ENCODE measurements around the gene SQOR.

The SQOR gene

GRCh38 chr15:45714590-45715488 lies 80.0 kb downstream of the SQOR start:
- peak; percentile 11 for DNase-seq

GRCh38 chr15:45715528-45715927 lies 80.7 kb downstream of the SQOR start:
- peak; percentile 3 for DNase-seq

- DNase-seq: no peak
These were observed 84.7 kb downstream of the SQOR start for GRCh38 chr15:45719490-45719889.

- no peak for DNase-seq
These were observed 85.4 kb downstream of the SQOR start for GRCh38 chr15:45720183-45720582.

- DNase-seq: no peak
These were observed 93.8 kb downstream of the SQOR start for GRCh38 chr15:45728641-45729040.

- no peak for DNase-seq
These were observed 94.3 kb downstream of the SQOR start for GRCh38 chr15:45729141-45729540.

GRCh38 chr15:45731343-45731742 lies 96.5 kb downstream of the SQOR start:
- DNase-seq: no peak

GRCh38 chr15:45732662-45733061 lies 97.8 kb downstream of the SQOR start:
- no peak for DNase-seq

GRCh38 chr15:45734260-45734711 lies 99.5 kb downstream of the SQOR start:
- no peak for DNase-seq

Measured in NCI-H526 treated with DMSO at 0.1 percent for 48 hours (cell line).